HG03039 (cell line): Measurements from ENCODE around the gene CMTM3.
"Not testable (repeated sequence)": the region's sequence is repeated elsewhere in the genome, so short reads cannot be mapped to it uniquely, and the experiment has no call there.

Source experiments
- ATAC-seq: cut with Tn5 transposase; IDR thresholded peaks from one replicate; pipeline ENCODE4 v1.9.1; 2021; ENCODE audit warnings: mild to moderate bottlenecking, moderate library complexity; ENCODE audit not compliant: unreplicated experiment

CMTM3 gene

DNA sequence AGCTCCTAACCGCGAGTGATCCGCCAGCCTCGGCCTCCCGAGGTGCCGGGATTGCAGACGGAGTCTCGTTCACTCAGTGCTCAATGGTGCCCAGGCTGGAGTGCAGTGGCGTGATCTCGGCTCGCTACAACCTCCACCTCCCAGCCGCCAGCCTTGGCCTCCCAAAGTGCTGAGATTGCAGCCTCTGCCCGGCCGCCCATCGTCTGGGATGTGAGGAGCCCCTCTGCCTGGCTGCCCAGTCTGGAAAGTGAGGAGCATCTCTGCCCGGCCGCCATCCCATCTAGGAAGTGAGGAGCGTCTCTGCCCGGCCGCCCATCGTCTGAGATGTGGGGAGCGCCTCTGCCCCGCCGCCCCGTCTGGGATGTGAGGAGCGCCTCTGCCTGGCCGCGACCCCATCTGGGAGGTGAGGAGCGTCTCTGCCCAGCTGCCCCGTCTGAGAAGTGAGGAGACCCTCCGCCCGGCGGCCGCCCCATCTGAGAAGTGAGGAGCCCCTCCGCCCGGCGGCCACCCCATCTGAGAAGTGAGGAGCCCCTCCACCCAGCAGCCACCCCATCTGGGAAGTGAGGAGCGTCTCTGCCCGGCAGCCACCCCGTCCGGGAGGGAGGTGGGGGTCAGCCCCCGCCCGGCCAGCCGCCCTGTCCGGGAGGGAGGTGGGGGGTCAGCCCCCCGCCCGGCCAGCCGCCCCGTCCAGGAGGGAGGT, 26.2 kb downstream of the CMTM3 start:
- not testable (repeated sequence) for ATAC-seq

GRCh38 chr16:66631558-66631957, 27.1 kb downstream of the CMTM3 start:
- not testable (repeated sequence) for ATAC-seq

DNA sequence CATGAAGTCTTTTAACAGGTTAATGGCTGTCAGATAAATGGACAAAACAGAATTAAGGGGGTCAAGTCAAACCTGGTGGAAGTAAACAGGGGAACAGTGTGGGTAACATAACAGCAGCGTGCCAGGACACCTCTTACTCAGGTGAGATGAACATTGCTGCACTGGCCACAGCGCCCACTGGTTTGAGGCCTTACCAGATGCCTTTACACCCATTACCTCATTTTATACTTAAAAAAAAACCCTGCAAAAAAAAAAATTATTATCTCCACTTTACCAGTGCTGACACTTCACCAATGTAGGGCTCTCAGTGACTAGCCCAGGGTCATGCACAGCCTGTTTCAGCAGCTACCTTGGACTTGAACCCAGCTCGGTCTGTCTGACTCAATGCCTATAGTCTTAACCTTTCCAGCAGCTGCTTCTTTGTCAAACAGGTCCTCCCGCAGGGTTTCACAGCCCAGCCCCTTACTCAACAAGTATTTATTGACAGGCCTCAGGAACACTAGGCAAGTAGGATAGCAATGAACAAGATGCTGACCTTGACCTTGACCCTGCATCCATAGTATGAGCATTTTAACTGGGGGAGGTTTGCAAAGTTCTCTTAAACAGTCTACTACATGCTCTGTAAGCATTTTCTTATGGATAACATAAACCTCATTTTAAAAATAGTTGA, 30.2 kb downstream of the CMTM3 start:
- no peak for ATAC-seq

DNA sequence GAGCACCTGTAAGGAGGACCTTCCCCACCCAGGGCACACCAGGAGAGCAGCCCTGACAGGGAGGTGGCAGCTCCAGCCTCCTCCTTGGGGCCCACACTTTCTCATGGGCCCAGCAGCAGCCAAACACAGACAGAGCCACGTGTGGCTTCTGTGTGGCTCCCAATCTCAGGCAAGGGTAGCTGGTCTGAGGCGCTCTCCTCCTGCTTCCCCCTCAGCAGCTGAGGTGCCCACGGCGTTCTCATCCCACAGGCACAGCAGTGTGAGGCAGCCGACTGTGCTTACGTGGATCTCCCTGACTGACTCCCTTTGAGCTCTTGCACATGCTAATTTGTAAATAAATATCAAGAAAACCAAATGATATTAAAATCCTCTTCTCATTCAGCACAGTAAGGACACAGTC, 30.9 kb downstream of the CMTM3 start:
- ATAC-seq: no peak

DNA sequence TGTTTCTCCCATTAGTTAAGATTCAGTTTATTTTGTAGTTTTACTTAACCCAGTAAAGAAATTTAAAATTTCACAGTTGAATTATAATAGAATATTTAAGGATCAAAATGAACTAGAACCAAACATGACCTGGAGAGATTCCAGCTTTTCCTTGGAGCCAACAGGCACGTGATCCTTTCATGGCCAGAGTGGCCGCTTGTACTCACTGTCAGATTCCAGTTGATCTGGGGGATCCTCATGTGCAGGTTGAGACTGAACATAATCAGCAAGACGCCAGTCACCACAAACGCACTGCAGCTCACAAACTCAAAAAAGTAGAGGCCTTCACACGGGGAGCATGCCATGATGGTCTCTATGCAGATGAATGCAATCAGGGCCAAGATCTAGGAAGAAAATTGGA, 31.7 kb downstream of the CMTM3 start:
- ATAC-seq: no peak

DNA sequence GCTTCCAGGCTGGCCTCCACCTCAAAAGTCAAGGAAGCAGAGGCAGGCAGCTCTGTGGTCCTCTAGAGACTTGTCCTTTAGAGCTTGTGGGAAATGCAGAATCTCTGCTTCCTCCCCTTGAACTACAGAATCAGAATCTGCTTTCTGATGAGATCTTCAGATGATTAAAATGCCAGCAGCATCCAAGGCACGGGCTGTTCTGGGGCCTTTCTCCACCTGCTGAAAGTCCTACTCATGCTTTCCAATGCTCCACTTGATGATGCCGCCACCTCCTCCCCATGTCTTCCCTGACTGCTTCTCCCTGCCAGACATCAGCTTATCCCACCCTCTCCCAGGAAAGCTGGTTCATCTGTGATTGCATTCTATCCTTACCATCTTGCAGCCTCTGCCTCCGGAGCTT, 33.3 kb downstream of the CMTM3 start:
- ATAC-seq: no peak

DNA sequence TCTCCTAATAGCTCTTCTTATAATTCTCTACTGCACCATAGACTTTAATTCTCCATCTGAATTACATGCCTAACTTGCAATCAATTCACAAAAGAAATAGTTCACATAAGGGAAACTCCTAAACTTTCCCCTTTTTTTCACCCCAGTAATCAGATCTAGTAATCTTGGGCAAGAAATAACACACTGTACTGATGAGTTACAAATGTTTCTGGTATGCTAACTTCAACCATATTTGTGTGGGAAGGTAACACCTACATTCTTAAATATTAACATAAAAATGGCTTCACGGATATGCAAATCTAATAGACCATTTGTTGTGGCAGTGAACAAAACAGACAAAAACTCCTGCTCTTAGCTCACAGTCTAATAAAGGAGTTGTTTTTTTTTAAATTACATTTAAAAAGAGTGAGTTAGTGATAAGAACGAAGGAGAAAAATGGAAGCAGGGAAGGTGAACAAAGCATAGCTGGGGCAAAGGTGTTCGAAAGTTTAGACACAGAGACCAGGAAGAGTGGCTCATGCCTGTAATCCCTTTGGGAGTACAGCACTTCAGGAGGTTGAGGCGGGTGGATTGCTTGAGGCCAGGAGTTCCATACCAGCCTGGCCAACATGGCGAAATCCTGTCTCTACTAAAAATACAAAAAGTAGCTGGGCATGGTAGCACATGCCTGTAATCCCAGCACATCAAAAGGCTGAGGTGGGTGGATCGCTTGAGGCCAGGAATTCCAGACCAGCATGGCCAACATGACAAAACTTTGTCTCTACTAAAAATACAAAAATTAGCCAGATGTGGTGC, 34.8 kb downstream of the CMTM3 start:
- no peak for ATAC-seq

DNA sequence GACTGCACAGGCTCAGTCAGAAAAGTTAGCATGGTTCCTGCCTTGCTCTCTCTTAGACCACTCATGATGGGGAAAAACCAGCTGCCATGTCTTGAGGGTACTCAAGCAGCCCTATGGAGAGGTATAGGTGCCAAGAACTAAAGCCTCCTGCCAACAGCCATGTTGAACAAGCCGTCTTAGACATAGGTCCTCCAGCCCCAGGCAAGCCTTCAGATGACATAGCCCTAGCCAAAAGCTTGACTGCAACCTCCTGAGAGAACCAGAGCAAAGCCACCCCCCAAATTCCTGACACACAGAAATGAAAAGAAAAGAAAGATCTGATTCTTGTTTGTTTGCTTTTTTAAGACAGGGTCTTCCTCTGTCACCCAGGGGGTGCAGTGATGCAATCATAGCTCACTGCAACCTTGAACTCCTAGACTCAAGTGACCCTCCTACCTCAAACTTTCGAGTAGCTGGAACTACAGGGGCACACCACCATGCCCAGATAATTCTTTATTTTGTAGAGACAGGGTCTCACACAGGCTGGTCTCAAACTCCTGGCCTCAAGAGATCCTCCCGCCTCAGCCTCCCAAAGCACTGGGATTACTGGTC, 36.3 kb downstream of the CMTM3 start:
- ATAC-seq: no peak

- ATAC-seq: no peak
Measured at GRCh38 chr16:66641387-66641786, 36.9 kb downstream of the CMTM3 start.

- no peak for ATAC-seq
Measured at GRCh38 chr16:66647866-66648265, 43.4 kb downstream of the CMTM3 start.

DNA sequence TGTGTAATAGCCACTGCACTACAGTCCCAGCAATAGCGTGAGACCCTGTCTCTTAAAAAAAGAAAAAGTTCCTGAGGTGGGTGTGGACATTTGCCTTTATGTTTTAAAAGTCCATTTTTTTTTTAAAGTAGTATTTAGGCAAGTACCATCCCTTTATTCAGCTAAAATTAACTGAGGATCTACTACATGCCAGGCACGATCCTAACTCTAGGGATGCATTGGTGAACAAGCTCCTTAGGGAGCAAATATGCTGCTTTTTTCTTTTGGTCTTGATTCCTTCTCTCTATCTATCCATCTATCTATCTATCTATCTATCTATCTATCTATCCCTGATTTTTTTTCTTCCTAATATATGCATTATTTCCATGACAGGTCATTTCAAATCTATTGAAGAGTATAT, 44.7 kb downstream of the CMTM3 start:
- no peak for ATAC-seq

GRCh38 chr16:66649636-66650205, 45.2 kb downstream of the CMTM3 start:
- ATAC-seq: no peak

- ATAC-seq: peak; percentile 72
Measured at GRCh38 chr16:66650707-66651473, 46.4 kb downstream of the CMTM3 start.

DNA sequence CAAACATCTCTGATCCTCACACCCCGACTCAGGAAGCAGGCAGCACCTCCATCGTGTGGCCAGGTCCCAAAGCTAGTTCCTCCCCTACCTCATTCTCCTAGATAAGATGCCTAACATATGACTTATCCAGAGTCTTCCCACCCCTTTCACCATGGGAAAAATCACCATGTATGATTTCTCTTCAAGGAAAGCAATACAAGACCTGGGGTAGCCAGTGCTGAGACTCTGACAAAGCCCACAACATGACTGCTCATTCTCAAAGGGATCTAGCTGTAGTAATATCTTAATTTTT, 46.9 kb downstream of the CMTM3 start:
- no peak for ATAC-seq

GRCh38 chr16:66651965-66652364, 47.5 kb downstream of the CMTM3 start:
- ATAC-seq: no peak

GRCh38 chr16:66652661-66653360, 48.3 kb downstream of the CMTM3 start:
- no peak for ATAC-seq

DNA sequence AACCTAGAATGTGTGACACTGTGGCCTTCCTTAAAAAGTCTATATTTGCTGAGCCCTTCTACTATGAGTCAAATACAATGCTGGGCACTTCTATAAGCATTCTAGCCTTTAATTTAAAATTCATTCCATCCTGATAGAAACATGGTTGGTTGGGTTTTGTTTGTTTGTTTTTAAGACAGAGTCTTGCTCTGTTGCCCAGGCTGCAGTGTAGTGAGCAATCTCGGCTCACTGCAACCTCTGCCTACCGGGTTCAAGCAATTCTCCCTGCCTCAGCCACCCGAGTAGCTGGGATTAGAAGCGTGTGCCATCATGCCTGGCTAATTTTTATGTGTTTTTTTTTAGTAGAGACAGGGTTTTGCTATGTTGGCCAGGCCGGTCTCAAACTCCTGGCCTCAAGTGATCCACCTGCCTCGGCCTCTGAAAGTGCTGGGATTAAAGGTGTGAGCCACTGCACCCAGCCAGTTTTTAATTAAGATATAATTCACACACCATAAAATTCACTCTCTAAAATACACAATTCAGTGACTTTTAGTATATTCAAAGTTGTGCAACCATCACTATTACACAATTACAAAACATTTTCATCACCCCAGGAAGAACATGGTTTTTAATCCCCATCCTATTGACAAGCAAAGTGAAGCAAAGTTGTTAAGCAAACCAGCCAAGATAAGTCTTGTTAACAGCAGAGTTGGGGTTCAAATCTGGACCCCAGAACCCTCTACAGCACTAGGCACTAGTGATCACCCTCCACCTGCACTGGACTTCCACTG, 49.3 kb downstream of the CMTM3 start:
- no peak for ATAC-seq

DNA sequence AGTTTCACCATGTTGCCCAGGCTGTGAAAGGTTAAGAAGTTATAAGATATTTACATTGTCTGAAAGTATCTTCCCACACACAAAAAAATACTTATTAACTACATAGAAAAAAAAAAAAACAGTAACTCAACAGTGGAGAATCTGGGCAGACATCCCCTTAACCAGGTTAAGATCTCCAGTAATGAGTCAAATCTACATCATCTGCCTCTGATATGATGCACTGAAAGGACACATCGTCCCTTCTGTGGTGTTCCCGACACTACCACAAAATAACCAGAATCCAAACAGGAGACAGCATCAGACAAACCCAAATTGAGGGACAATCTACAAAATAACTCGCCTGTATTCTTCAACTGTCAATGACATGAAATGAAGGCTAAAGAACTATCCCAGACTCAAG, 52.0 kb downstream of the CMTM3 start:
- ATAC-seq: no peak

- ATAC-seq: no peak
Measured at GRCh38 chr16:66658143-66658859, 53.8 kb downstream of the CMTM3 start.
